ENCODE results near the gene HOTAIR. TPM values are rescaled to one million over a fixed set of nuclear protein-coding genes. Genes with fewer than 3 reads are reported as not detected.

The HOTAIR gene
- total RNA-seq, 1 donor from 2014 or later, result not detected

DNA sequence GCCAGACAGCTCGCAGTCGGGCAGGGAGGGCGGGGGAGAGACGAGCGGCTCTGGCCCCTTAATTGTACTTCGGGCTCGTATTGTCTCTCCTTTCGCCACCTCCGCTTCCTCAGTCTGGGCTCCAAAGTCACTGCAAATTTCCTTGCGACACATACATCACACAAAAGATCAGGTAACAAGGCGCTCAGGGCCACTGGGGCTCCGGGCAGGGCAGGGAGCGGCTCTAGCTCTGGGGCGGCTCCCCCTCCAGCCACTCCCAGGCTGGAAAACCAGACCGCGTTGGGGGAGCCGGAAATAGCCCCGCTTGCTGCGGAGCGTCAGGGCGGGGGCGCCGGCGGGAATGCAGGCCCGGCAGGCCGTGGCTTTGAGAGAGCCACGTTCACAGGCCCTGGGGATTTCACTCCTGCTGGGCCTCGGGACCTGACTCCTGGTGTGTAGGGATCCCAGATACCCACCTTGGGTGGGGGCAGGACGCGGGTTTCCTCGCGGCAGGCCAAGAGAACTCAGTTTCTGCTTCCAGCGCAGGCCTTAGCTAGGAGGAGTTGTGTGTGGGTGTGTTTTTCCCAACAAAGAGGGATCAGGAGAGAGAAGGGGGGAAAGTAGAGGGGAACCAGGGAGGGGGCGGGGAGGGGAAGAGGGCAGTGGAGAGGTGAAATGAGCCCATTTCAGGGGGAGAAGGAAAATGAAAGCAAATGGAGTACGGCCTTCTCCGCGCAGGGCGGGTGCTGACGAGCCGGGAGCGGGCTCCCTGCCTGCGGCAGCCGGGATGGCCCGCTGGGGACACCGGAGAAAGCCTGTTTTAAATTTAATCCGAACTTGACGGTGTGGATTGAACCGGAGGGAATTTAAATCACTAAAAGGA lies 20.9 kb upstream of the HOTAIR start:
- peaks cover 5% of the 10 kb centered on the region for H3K9me3 Mint-ChIP-seq
- no peaks in the 10 kb centered on the region for H3K9me3 ChIP-seq (ENCODE audit: low read depth)
- no peaks in the 10 kb centered on the region for H3K4me1 ChIP-seq
- no peak for DNase-seq (ENCODE audit: low spot score)
- no peaks in the 10 kb centered on the region for H3F3A ChIP-seq (ENCODE audit: low read depth)
- H3K4me2 ChIP-seq, result no peak overlapping the region
- peaks cover 100% of the 10 kb centered on the region for H3K27me3 ChIP-seq
- no peaks in the 10 kb centered on the region for H3K79me2 ChIP-seq (ENCODE audit: low read depth)
- peak overlapping the region; percentile 27 for H3K4me3 Mint-ChIP-seq
- H3K4me3 ChIP-seq, result no peak overlapping the region
- no peaks in the 10 kb centered on the region for H3K36me3 ChIP-seq
- H3K27me3 Mint-ChIP-seq (ENCODE audit: insufficient read depth, low read depth), result peaks cover 98% of the 10 kb centered on the region
- H2AFZ ChIP-seq (replicated peaks), result no peak overlapping the region
- no peak overlapping the region for H3K27ac ChIP-seq
- H3K36me3 Mint-ChIP-seq, result no peaks in the 10 kb centered on the region
- no peak overlapping the region for H3K9ac ChIP-seq
- TF ChIP-seq EZH2 (IDR thresholded peaks at IDR 0.05) (peak; percentile 95), EZH2phosphoT487 (IDR thresholded peaks at IDR 0.05) (peak; percentile 95)
- TF ChIP-seq, protein P1, sequence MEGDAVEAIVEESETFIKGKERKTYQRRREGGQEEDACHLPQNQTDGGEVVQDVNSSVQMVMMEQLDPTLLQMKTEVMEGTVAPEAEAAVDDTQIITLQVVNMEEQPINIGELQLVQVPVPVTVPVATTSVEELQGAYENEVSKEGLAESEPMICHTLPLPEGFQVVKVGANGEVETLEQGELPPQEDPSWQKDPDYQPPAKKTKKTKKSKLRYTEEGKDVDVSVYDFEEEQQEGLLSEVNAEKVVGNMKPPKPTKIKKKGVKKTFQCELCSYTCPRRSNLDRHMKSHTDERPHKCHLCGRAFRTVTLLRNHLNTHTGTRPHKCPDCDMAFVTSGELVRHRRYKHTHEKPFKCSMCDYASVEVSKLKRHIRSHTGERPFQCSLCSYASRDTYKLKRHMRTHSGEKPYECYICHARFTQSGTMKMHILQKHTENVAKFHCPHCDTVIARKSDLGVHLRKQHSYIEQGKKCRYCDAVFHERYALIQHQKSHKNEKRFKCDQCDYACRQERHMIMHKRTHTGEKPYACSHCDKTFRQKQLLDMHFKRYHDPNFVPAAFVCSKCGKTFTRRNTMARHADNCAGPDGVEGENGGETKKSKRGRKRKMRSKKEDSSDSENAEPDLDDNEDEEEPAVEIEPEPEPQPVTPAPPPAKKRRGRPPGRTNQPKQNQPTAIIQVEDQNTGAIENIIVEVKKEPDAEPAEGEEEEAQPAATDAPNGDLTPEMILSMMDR (IDR thresholded peaks at IDR 0.05), result no peak
- H3K4me1 Mint-ChIP-seq, result peaks cover 2% of the 10 kb centered on the region
- H3K27ac Mint-ChIP-seq, result no peak overlapping the region
- peaks cover 92% of the 10 kb centered on the region for H4K20me1 ChIP-seq (ENCODE audit: low read depth)

DNA sequence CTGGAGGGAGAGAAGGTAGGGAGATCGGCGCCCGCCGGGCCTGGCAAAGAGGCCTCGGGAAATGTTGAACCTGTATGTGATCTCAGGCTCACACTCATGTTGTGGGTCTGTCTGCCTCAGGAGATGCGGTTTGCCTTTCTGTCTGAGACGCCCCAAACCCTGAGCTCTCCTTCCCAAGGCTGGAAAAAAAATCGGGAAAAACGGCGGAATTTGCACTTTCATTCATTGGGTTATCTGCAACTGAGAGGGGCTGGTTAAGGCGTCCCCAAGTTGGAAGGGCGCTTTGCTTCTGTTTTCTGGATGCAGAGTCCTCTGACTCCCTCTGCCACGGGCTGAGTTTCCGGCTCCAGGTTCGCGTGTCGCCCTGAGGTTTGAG lies 20.2 kb upstream of the HOTAIR start:
- H3K27me3 Mint-ChIP-seq (ENCODE audit: insufficient read depth, low read depth), result peaks cover 98% of the 10 kb centered on the region
- no peak overlapping the region for H2AFZ ChIP-seq (replicated peaks)
- no peaks in the 10 kb centered on the region for H3K9me3 ChIP-seq (ENCODE audit: low read depth)
- no peaks in the 10 kb centered on the region for H3K79me2 ChIP-seq (ENCODE audit: low read depth)
- no peak overlapping the region for H3K27ac ChIP-seq
- H3K4me1 Mint-ChIP-seq, result peaks cover 2% of the 10 kb centered on the region
- H3K4me1 ChIP-seq, result no peaks in the 10 kb centered on the region
- H3K27ac Mint-ChIP-seq, result no peak overlapping the region
- no peak overlapping the region for H3K4me3 ChIP-seq
- peaks cover 100% of the 10 kb centered on the region for H3K27me3 ChIP-seq
- H3K9ac ChIP-seq, result no peak overlapping the region
- no peaks in the 10 kb centered on the region for H3K36me3 ChIP-seq
- TF ChIP-seq EZH2 (IDR thresholded peaks at IDR 0.05) (no peak), EZH2phosphoT487 (IDR thresholded peaks at IDR 0.05) (peak; percentile 65)
- TF ChIP-seq, protein P1 (IDR thresholded peaks at IDR 0.05), result no peak
- H3F3A ChIP-seq (ENCODE audit: low read depth), result no peaks in the 10 kb centered on the region
- peaks cover 93% of the 10 kb centered on the region for H4K20me1 ChIP-seq (ENCODE audit: low read depth)
- H3K4me2 ChIP-seq, result no peak overlapping the region
- no peak overlapping the region for H3K4me3 Mint-ChIP-seq
- H3K36me3 Mint-ChIP-seq, result no peaks in the 10 kb centered on the region
- no peak for DNase-seq (ENCODE audit: low spot score)
- H3K9me3 Mint-ChIP-seq, result peaks cover 5% of the 10 kb centered on the region

GRCh38 chr12:53994264-53995001 lies 19.7 kb upstream of the HOTAIR start:
- no peak overlapping the region for H3K27ac Mint-ChIP-seq
- H3K9ac ChIP-seq, result no peak overlapping the region

More at GRCh38 chr12:53994264-53995001, 19.7 kb upstream of the HOTAIR start:
- Histone ChIP-seq H4K20me1 (ENCODE audit: low read depth) (peaks cover 93% of the 10 kb centered on the region), H3K27me3 (peaks cover 100% of the 10 kb centered on the region), H3K4me2 (no peak overlapping the region), H3K4me1 (no peaks in the 10 kb centered on the region), H3F3A (ENCODE audit: low read depth) (no peaks in the 10 kb centered on the region), H3K27ac (no peak overlapping the region), H3K79me2 (ENCODE audit: low read depth) (no peaks in the 10 kb centered on the region), H2AFZ (replicated peaks) (no peak overlapping the region), H3K9me3 (ENCODE audit: low read depth) (no peaks in the 10 kb centered on the region), H3K36me3 (no peaks in the 10 kb centered on the region), H3K4me3 (no peak overlapping the region)
- H3K27me3 Mint-ChIP-seq (ENCODE audit: insufficient read depth, low read depth), result peaks cover 98% of the 10 kb centered on the region
- H3K4me1 Mint-ChIP-seq, result peaks cover 2% of the 10 kb centered on the region
- TF ChIP-seq EZH2phosphoT487 (IDR thresholded peaks at IDR 0.05) (peak; percentile 90), EZH2 (IDR thresholded peaks at IDR 0.05) (peak; percentile 89)
- TF ChIP-seq, protein P1 (IDR thresholded peaks at IDR 0.05), result no peak
- no peaks in the 10 kb centered on the region for H3K36me3 Mint-ChIP-seq
- DNase-seq (ENCODE audit: low spot score), result no peak
- peaks cover 8% of the 10 kb centered on the region for H3K9me3 Mint-ChIP-seq
- H3K4me3 Mint-ChIP-seq, result no peak overlapping the region

Data from neural progenitor cell (in vitro differentiated cells).